ENCODE measurements around the gene SBF2.

DNA sequence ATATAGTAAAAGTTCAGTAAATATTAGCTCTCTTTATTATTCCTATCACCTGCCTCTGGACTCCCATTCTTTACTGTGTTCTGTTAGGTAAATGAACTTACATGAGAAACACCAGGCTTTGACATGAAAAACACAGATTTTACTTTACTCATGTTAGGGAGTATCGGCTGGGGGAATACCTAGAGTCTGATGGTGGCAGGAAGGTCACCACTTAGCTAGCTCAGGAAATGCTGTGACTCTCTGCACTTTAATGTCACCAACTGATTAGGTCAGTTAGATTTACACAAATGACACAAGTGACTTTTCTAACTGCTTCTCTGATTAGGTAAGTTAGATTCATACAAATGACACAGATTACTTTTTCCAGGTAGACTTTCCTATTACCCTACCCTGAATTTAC is 405.1 kb downstream of the SBF2 start:
- TF ChIP-seq TAF1 (IDR thresholded peaks at IDR 0.05; ENCODE audit: borderline replicate concordance, insufficient read depth, low read length) = no peak
- no peak for TF ChIP-seq POLR2AphosphoS5 (IDR thresholded peaks at IDR 0.05; ENCODE audit: low read depth, low read length)
- TF ChIP-seq SIN3A (IDR thresholded peaks at IDR 0.05; ENCODE audit: borderline replicate concordance, insufficient read depth, low read length) = no peak

Data from PFSK-1 (cell line).